IMR-90 (cell line): Measurements from ENCODE around the gene RAVER2. TPM values are rescaled to one million over a fixed set of nuclear protein-coding genes. Genes with fewer than 3 reads are reported as not detected.

Experiments used
- ATAC-seq: fragments of 200-7000 bp; cut with Tn5 transposase; 2 replicates; pipeline ENCODE4 v1.9.1; 2020; ENCODE audit warnings: low read depth, mild to moderate bottlenecking, moderate library complexity
- BruUV-seq: library from RNA; stranded (reverse); fragments of 400-500 nt; replicated peaks from 2 replicates; lab custom pipeline; 2021; lab: Mats Ljungman, UMichigan
- CTCF ChIA-PET: fragments of 300-600 bp; formaldehyde crosslinking; extraction: SDS; loops from one replicate; lab custom pipeline; 2021; ENCODE audit warnings: antibody characterized with exemption; lab: Yijun Ruan, JAX
- POLR2A ChIA-PET: fragments of 300-600 bp; sonication (Branson Sonifier 250); formaldehyde crosslinking; loops from one replicate; lab custom pipeline; 2022; ENCODE audit warnings: antibody characterized with exemption; ENCODE audit not compliant: unreplicated experiment; lab: Charles Lee
- DNase-seq: peaks from one replicate; pipeline ENCODE4 v3.0.0; 2013
- H2AFZ ChIP-seq: replicated peaks from 2 replicates; pipeline ENCODE3; 2013; ENCODE audit warnings: low read length, mild to moderate bottlenecking; ENCODE audit not compliant: poor library complexity
- H2AK5ac ChIP-seq: 2 replicates; pipeline ENCODE4 v1.6.1; 2013; ENCODE audit warnings: low read depth, low read length, inconsistent platforms
- H2AK9ac ChIP-seq: replicated peaks from 2 replicates; pipeline ENCODE3; 2013; ENCODE audit warnings: mild to moderate bottlenecking, low read depth, low read length, moderate library complexity; ENCODE audit not compliant: poor library complexity
- H2BK120ac ChIP-seq: 2 replicates; pipeline ENCODE4 v1.6.1; 2013; ENCODE audit warnings: low read depth, low read length, inconsistent platforms
- H2BK15ac ChIP-seq: 3 replicates; pipeline ENCODE4 v1.6.1; 2013; ENCODE audit warnings: low read depth, low read length, inconsistent platforms
- H2BK20ac ChIP-seq: 2 replicates; pipeline ENCODE4 v1.6.1; 2013; ENCODE audit warnings: low read depth, mild to moderate bottlenecking, inconsistent platforms, low read length, moderate library complexity
- H2BK5ac ChIP-seq: 2 replicates; pipeline ENCODE4 v1.6.1; 2013; ENCODE audit warnings: mild to moderate bottlenecking, low read depth, low read length, inconsistent platforms; ENCODE audit not compliant: poor library complexity, severe bottlenecking
- H3K14ac ChIP-seq: replicated peaks from 2 replicates; pipeline ENCODE4 v1.6.1; 2013; ENCODE audit warnings: low read depth, low read length, inconsistent platforms
- H3K18ac ChIP-seq: 2 replicates; pipeline ENCODE4 v1.6.1; 2013; ENCODE audit warnings: low read depth, low read length, control low read depth
- H3K23ac ChIP-seq: 2 replicates; pipeline ENCODE4 v1.6.1; 2013; ENCODE audit warnings: low read depth, low read length, inconsistent platforms
- H3K27ac ChIP-seq: 2 replicates; pipeline ENCODE4 v1.5.1; 2013; ENCODE audit warnings: mild to moderate bottlenecking, control low read depth, low read length; ENCODE audit not compliant: insufficient read depth
- H3K27me3 ChIP-seq: 2 replicates; pipeline ENCODE4 v1.6.1; 2013; ENCODE audit warnings: low read length; ENCODE audit not compliant: control insufficient read depth, insufficient read depth
- H3K36me3 ChIP-seq: 2 replicates; pipeline ENCODE4 v1.6.1; 2013; ENCODE audit warnings: low read length, mixed read lengths; ENCODE audit not compliant: control insufficient read depth, insufficient read depth
- H3K4ac ChIP-seq: 2 replicates; pipeline ENCODE4 v1.6.1; 2013; ENCODE audit warnings: low read depth, low read length, inconsistent platforms
- H3K4me1 ChIP-seq: 2 replicates; pipeline ENCODE4 v1.6.1; 2013; ENCODE audit warnings: low read length, mixed read lengths; ENCODE audit not compliant: control insufficient read depth, insufficient read depth
- H3K4me2 ChIP-seq: 2 replicates; pipeline ENCODE4 v1.6.1; 2013; ENCODE audit warnings: low read depth, mild to moderate bottlenecking, control low read depth, low read length, moderate library complexity
- H3K4me3 ChIP-seq: 2 replicates; pipeline ENCODE4 v1.5.1; 2013; ENCODE audit warnings: low read depth, mild to moderate bottlenecking, control low read depth, low read length, moderate library complexity; ENCODE audit not compliant: insufficient read depth
- H3K56ac ChIP-seq: 2 replicates; pipeline ENCODE4 v1.6.1; 2013; ENCODE audit warnings: low read length, inconsistent platforms; ENCODE audit not compliant: insufficient read depth; ENCODE audit errors: extremely low read depth
- H3K79me1 ChIP-seq, 2 experiments: 2 replicates each; pipeline ENCODE4 v1.6.1; 2013; ENCODE audit warnings: low read length in 2 of 2, inconsistent platforms in 1 of 2, low read depth in 1 of 2
- H3K9ac ChIP-seq: 2 replicates; pipeline ENCODE4 v1.6.1; 2013; ENCODE audit warnings: low read depth, low read length, control low read depth
- H3K9me1 ChIP-seq: 2 replicates; pipeline ENCODE4 v1.6.1; 2013; ENCODE audit warnings: low read length, inconsistent platforms; ENCODE audit not compliant: insufficient read depth
- H3K9me3 ChIP-seq: 2 replicates; pipeline ENCODE4 v1.6.1; 2013; ENCODE audit warnings: low read length; ENCODE audit not compliant: control insufficient read depth, insufficient read depth
- H4K20me1 ChIP-seq: 2 replicates; pipeline ENCODE4 v1.6.1; 2013; ENCODE audit warnings: low read length, inconsistent platforms; ENCODE audit not compliant: insufficient read depth
- H4K5ac ChIP-seq: 2 replicates; pipeline ENCODE4 v1.6.1; 2013; ENCODE audit warnings: mild to moderate bottlenecking, low read depth, low read length, control low read depth
- H4K8ac ChIP-seq, 2 experiments: 2 replicates each; pipeline ENCODE4 v1.6.1; 2013; ENCODE audit warnings: low read depth in 2 of 2, low read length in 2 of 2, control low read depth in 1 of 2, inconsistent platforms in 1 of 2
- H4K91ac ChIP-seq: 2 replicates; pipeline ENCODE4 v1.6.1; 2013; ENCODE audit warnings: low read depth, low read length, inconsistent platforms; ENCODE audit not compliant: insufficient read depth
- BHLHE40 ChIP-seq: fragments of 150-350 bp; IDR thresholded peaks from 2 replicates; pipeline ENCODE4 v1.6.1; 2016; ENCODE audit warnings: mild to moderate bottlenecking, low read depth, low read length
- CEBPB ChIP-seq: IDR thresholded peaks from 2 replicates; pipeline ENCODE4 v1.6.1; 2012; ENCODE audit warnings: low read depth, low read length, improper control_type of control experiment
- WGBS, 2 experiments: methylation state at CpG; one replicate each; pipeline versions ENCODE4 v1.1.5 to v1.1.7; 2013; ENCODE audit warnings: missing lambda C conversion rate in 2 of 2; ENCODE audit not compliant: insufficient read length in 1 of 2; ENCODE audit errors: extremely low coverage in 2 of 2; 5-methylcytosine and 5-hydroxymethylcytosine counted together
- dilution Hi-C: fragments of 300-500 bp; cut with HindIII; formaldehyde crosslinking; loops from one replicate; pipeline ENCODE4 v1.14.3; 2018; ENCODE audit warnings: low sequenced_read_pairs; ENCODE audit not compliant: unreplicated experiment
- in situ Hi-C: fragments of 300-500 bp; cut with MboI; formaldehyde crosslinking; loops from 3 replicates; pipeline ENCODE4 v1.14.3; 2019; ENCODE audit warnings: low sequenced_read_pairs, inconsistent platforms, mixed read lengths
- intact Hi-C: fragments of 100-400 bp; cut with micrococcal nuclease; formaldehyde crosslinking; loops from 2 replicates; pipeline ENCODE4 v1.10.0; 2022
- polyA plus RNA-seq, 3 experiments: library from polyadenylated mRNA; depleted of rRNA; stranded (reverse); fragments of >200 nt; gene quantifications; 2 replicates each; pipeline ENCODE4 v1.2.3, GENCODE V29; 2012; ENCODE audit warnings: low replicate concordance in 1 of 3
- total RNA-seq: library from RNA; depleted of rRNA; stranded (reverse); fragments of >200 nt; gene quantifications from 2 replicates; pipeline ENCODE4 v1.2.3, GENCODE V29; 2012
- TF ChIP-seq, protein P1 (sequence below): fragments of 150-350 bp; IDR thresholded peaks from 2 replicates; pipeline ENCODE4 v1.6.1; 2016; ENCODE audit warnings: low read depth, mild to moderate bottlenecking, low read length, moderate library complexity, borderline replicate concordance

RAVER2 gene
- total and polyA plus RNA-seq, 2 of the 4 experiments (the other 2 are of a cell fraction): 3.7 to 6.1 TPM

DNA sequence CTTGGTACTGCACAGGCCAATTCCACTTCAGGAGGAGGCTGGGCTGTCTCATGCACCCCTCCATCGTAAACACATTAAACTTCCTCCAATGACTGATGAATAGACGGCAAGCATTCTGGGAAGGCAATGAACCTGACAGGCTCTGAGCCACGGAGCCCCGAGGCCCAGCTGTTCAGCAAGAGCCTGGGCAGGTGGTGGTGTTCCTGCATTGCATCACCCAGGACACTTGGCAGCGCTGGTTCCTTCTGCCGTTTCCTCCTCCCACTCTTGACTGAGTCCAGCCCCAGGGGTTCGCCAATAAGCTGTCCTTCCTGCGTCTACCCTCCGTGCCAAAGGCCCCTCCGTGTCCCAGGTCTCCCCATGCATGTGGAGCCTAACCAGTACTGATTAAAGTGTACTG, 111.7 kb downstream of the RAVER2 start:
- Histone ChIP-seq H3K14ac (no peak overlapping the region), H3K36me3 (peaks cover 70% of the 10 kb centered on the region), H2BK20ac (no peak overlapping the region), H2AK5ac (no peak overlapping the region), H4K5ac (no peak overlapping the region), H4K8ac (no peak overlapping the region), H2BK15ac (no peak overlapping the region), H3K56ac (no peak overlapping the region), H4K20me1 (no peaks in the 10 kb centered on the region; the same call in 1 of the 2 replicates), H3K9me3 (no peaks in the 10 kb centered on the region), H4K91ac (no peak overlapping the region), H2BK120ac (no peak overlapping the region), H3K4ac (no peak overlapping the region), H3K4me2 (no peak overlapping the region), H3K18ac (no peak overlapping the region), H3K79me1 (no peaks in the 10 kb centered on the region; a peak in 1 of 4 replicates), H2AFZ (no peak overlapping the region), H3K9ac (no peak overlapping the region), H3K23ac (no peak overlapping the region), H3K27ac (no peak overlapping the region), H2BK5ac (no peak overlapping the region), H3K9me1 (peaks cover 8% of the 10 kb centered on the region; the same call in 1 of the 2 replicates), H3K27me3 (no peaks in the 10 kb centered on the region), H2AK9ac (no peak overlapping the region), H3K4me1 (no peaks in the 10 kb centered on the region), H3K4me3 (no peak overlapping the region)
- WGBS, 2 experiments: 72% methylated on average over 3 of the region's 10 CpGs; no CpG with 5 or more reads in 1 of the 2 experiments
- CTCF ChIA-PET: no interaction called here
- no TSS peak for BruUV-seq
- intact Hi-C loops: no loop called here
- TF ChIP-seq, protein P1, sequence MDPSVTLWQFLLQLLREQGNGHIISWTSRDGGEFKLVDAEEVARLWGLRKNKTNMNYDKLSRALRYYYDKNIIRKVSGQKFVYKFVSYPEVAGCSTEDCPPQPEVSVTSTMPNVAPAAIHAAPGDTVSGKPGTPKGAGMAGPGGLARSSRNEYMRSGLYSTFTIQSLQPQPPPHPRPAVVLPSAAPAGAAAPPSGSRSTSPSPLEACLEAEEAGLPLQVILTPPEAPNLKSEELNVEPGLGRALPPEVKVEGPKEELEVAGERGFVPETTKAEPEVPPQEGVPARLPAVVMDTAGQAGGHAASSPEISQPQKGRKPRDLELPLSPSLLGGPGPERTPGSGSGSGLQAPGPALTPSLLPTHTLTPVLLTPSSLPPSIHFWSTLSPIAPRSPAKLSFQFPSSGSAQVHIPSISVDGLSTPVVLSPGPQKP: no peak
- no peak for TF ChIP-seq CEBPB
- TF ChIP-seq BHLHE40: no peak
- POLR2A ChIA-PET: no interaction called here
- DNase-seq (peak; percentile 15), ATAC-seq (no peak)
- in situ Hi-C loops: no loop called here
- dilution Hi-C loops: no loop called here
